Suprapubic skin (tissue), 4 donors: ENCODE results near the gene SLC26A8. TPM values are rescaled to one million over a fixed set of nuclear protein-coding genes. Genes with fewer than 3 reads are reported as not detected.

Source experiments
- DNase-seq, 2 donors: peaks; one replicate each; pipeline ENCODE4 v3.0.0-alpha.2; 2019; ENCODE audit warnings: low spot score in 2 of 2
- H3K27ac ChIP-seq: fragments of 200-600 bp; sonication (generic); one replicate; pipeline ENCODE4 v1.5.1; 2019
- H3K27me3 ChIP-seq: fragments of 200-600 bp; sonication (generic); one replicate; pipeline ENCODE4 v1.5.1; 2019
- H3K36me3 ChIP-seq: fragments of 200-600 bp; sonication (generic); one replicate; pipeline ENCODE4 v1.5.1; 2019
- H3K4me1 ChIP-seq: fragments of 200-600 bp; sonication (generic); one replicate; pipeline ENCODE4 v1.5.1; 2019
- H3K4me3 ChIP-seq: fragments of 200-600 bp; sonication (generic); one replicate; pipeline ENCODE4 v1.5.1; 2019; ENCODE audit warnings: mild to moderate bottlenecking
- H3K9me3 ChIP-seq: fragments of 200-600 bp; sonication (generic); one replicate; pipeline ENCODE4 v1.5.1; 2019
- CTCF ChIP-seq, 2 donors: fragments of 200-600 bp in 1 of 2; fragments of 450-650 bp in 1 of 2; sonication (generic) in 1 of 2; IDR thresholded peaks; one replicate each; pipeline ENCODE4 v1.5.1; 2016 to 2019; ENCODE audit warnings: antibody characterized with exemption in 2 of 2, mild to moderate bottlenecking in 1 of 2, moderate library complexity in 1 of 2
- EP300 ChIP-seq: sonication (generic); formaldehyde crosslinking; IDR thresholded peaks from one replicate; pipeline ENCODE4 v1.6.1; 2017; ENCODE audit warnings: antibody characterized with exemption
- POLR2A ChIP-seq, 2 donors: fragments of 450-650 bp; IDR thresholded peaks; one replicate each; pipeline ENCODE4 v1.6.1; 2017; ENCODE audit warnings: antibody characterized with exemption in 2 of 2, mild to moderate bottlenecking in 2 of 2, moderate library complexity in 2 of 2
- POLR2AphosphoS5 ChIP-seq, 3 donors: sonication (generic); formaldehyde crosslinking; IDR thresholded peaks; one replicate each; pipeline ENCODE4 v1.6.1; 2017; ENCODE audit warnings: antibody characterized with exemption in 3 of 3
- WGBS: methylation state at CpG from one replicate; pipeline ENCODE4 v1.1.5; 2018; 5-methylcytosine and 5-hydroxymethylcytosine counted together
- total RNA-seq, 4 donors: library from RNA; depleted of rRNA; stranded (reverse); fragments of >200 nt; gene quantifications; one replicate each; pipeline ENCODE4 v1.1.0, GENCODE V29; 2016

SLC26A8 gene
- total RNA-seq, 4 donors from 2014 or later: not detected

GRCh38 chr6:36050947-36051710, 26.7 kb upstream of the SLC26A8 start:
- Histone ChIP-seq H3K4me1 (peaks cover 48% of the 10 kb centered on the region), H3K27ac (peak overlapping the region; percentile 5), H3K9me3 (no peaks in the 10 kb centered on the region), H3K27me3 (no peaks in the 10 kb centered on the region), H3K4me3 (no peak overlapping the region), H3K36me3 (peaks cover 6% of the 10 kb centered on the region)
- TF ChIP-seq CTCF (IDR thresholded peaks at IDR 0.05): no peak
- no peak for TF ChIP-seq POLR2AphosphoS5 (IDR thresholded peaks at IDR 0.05)
- no peak for DNase-seq
- 84% methylated on average over 16 of the region's 16 CpGs for WGBS

- no peaks in the 10 kb centered on the region for H3K9me3 ChIP-seq
- peaks cover 6% of the 10 kb centered on the region for H3K36me3 ChIP-seq
- DNase-seq: no peak
- no peak overlapping the region for H3K4me3 ChIP-seq
- 20% methylated on average over 1 of the region's 1 CpG for WGBS
- TF ChIP-seq POLR2A (IDR thresholded peaks at IDR 0.05): no peak
- TF ChIP-seq EP300: no peak
- TF ChIP-seq CTCF (IDR thresholded peaks at IDR 0.05): no peak
- peaks cover 48% of the 10 kb centered on the region for H3K4me1 ChIP-seq
- no peaks in the 10 kb centered on the region for H3K27me3 ChIP-seq
- no peak overlapping the region for H3K27ac ChIP-seq
These were observed 25.9 kb upstream of the SLC26A8 start for GRCh38 chr6:36050305-36050704.

- Histone ChIP-seq H3K27me3 (no peaks in the 10 kb centered on the region), H3K4me1 (peaks cover 44% of the 10 kb centered on the region), H3K27ac (no peak overlapping the region), H3K9me3 (no peaks in the 10 kb centered on the region), H3K36me3 (peaks cover under 1% of the 10 kb centered on the region), H3K4me3 (no peak overlapping the region)
- TF ChIP-seq EP300 (no peak), POLR2A (IDR thresholded peaks at IDR 0.05) (no peak), POLR2AphosphoS5 (IDR thresholded peaks at IDR 0.05) (no peak), CTCF (IDR thresholded peaks at IDR 0.05) (no peak)
- 97% methylated on average over 2 of the region's 2 CpGs for WGBS
- no peak for DNase-seq
These were observed 25.1 kb upstream of the SLC26A8 start for GRCh38 chr6:36049582-36049981.

GRCh38 chr6:36042618-36043260, 18.3 kb upstream of the SLC26A8 start:
- H3K27ac ChIP-seq: no peak overlapping the region

More at GRCh38 chr6:36042618-36043260, 18.3 kb upstream of the SLC26A8 start:
- no peaks in the 10 kb centered on the region for H3K36me3 ChIP-seq
- no peaks in the 10 kb centered on the region for H3K9me3 ChIP-seq
- peaks cover 36% of the 10 kb centered on the region for H3K4me1 ChIP-seq
- DNase-seq: no peak
- TF ChIP-seq POLR2A (IDR thresholded peaks at IDR 0.05) (no peak), POLR2AphosphoS5 (IDR thresholded peaks at IDR 0.05) (no peak), EP300 (no peak), CTCF (IDR thresholded peaks at IDR 0.05) (no peak)
- 69% methylated on average over 12 of the region's 12 CpGs for WGBS
- no peaks in the 10 kb centered on the region for H3K27me3 ChIP-seq
- H3K4me3 ChIP-seq: no peak overlapping the region
